Astrocyte (in vitro differentiated cells and primary cell): ENCODE measurements around the gene NELFB. TPM values are rescaled to one million over a fixed set of nuclear protein-coding genes. Genes with fewer than 3 reads are reported as not detected.

Source experiments
- DNase-seq: peaks from one replicate; pipeline ENCODE4 v3.0.0-alpha.2; 2010; ENCODE audit warnings: low read depth
- FAIRE-seq: peaks from 2 replicates; lab custom pipeline; 2011; peaks lifted over from hg19 to GRCh38; lab: Jason Lieb, UNC
- H2AFZ ChIP-seq: 2 replicates; pipeline ENCODE4 v1.6.0; 2012; ENCODE audit warnings: low read depth, low read length, inconsistent platforms
- H3K27ac ChIP-seq: 2 replicates; pipeline ENCODE4 v1.5.1; 2011; ENCODE audit warnings: low read depth, low read length, inconsistent platforms
- H3K27me3 ChIP-seq: 2 replicates; pipeline ENCODE4 v1.6.0; 2011; ENCODE audit warnings: low read length, inconsistent platforms; ENCODE audit not compliant: insufficient read depth
- H3K36me3 ChIP-seq: 2 replicates; pipeline ENCODE4 v1.5.1; 2011; ENCODE audit warnings: low read length, inconsistent platforms; ENCODE audit not compliant: insufficient read depth
- H3K4me1 ChIP-seq: 2 replicates; pipeline ENCODE4 v1.5.1; 2011; ENCODE audit warnings: low read length, inconsistent platforms; ENCODE audit not compliant: insufficient read depth
- H3K4me2 ChIP-seq: 2 replicates; pipeline ENCODE4 v1.6.0; 2012; ENCODE audit warnings: low read length, inconsistent platforms
- H3K4me3 ChIP-seq: 2 replicates; pipeline ENCODE4 v1.5.1; 2011; ENCODE audit warnings: low read depth, mild to moderate bottlenecking, low read length, inconsistent platforms; ENCODE audit not compliant: insufficient read depth
- H3K79me2 ChIP-seq: 2 replicates; pipeline ENCODE4 v1.6.0; 2012; ENCODE audit warnings: mild to moderate bottlenecking, low read length, inconsistent platforms; ENCODE audit not compliant: insufficient read depth
- H3K9ac ChIP-seq: 2 replicates; pipeline ENCODE4 v1.6.0; 2012; ENCODE audit warnings: mild to moderate bottlenecking, low read length, inconsistent platforms
- H3K9me3 ChIP-seq: 2 replicates; pipeline ENCODE4 v1.5.1; 2012; ENCODE audit warnings: low read depth, mild to moderate bottlenecking, low read length, inconsistent platforms; ENCODE audit not compliant: insufficient read depth
- H4K20me1 ChIP-seq: 2 replicates; pipeline ENCODE4 v1.6.0; 2012; ENCODE audit warnings: low read length, inconsistent platforms; ENCODE audit not compliant: insufficient read depth
- H3K27ac Mint-ChIP-seq: one replicate; pipeline ENCODE4 v1.8.0; 2021; ENCODE audit warnings: mild to moderate bottlenecking, mixed read lengths; ENCODE audit not compliant: unreplicated experiment
- H3K27me3 Mint-ChIP-seq: one replicate; pipeline ENCODE4 v1.8.0; 2021; ENCODE audit warnings: low read depth, mixed read lengths; ENCODE audit not compliant: unreplicated experiment
- H3K36me3 Mint-ChIP-seq: one replicate; pipeline ENCODE4 v1.8.0; 2021; ENCODE audit warnings: low read depth, mixed read lengths; ENCODE audit not compliant: unreplicated experiment
- H3K4me1 Mint-ChIP-seq: one replicate; pipeline ENCODE4 v1.8.0; 2021; ENCODE audit warnings: low read depth, mixed read lengths; ENCODE audit not compliant: unreplicated experiment
- H3K4me3 Mint-ChIP-seq: one replicate; pipeline ENCODE4 v1.8.0; 2021; ENCODE audit warnings: mild to moderate bottlenecking, moderate library complexity, mixed read lengths; ENCODE audit not compliant: unreplicated experiment
- H3K9me3 Mint-ChIP-seq: one replicate; pipeline ENCODE4 v1.8.0; 2021; ENCODE audit warnings: mild to moderate bottlenecking, mixed read lengths; ENCODE audit not compliant: unreplicated experiment
- EZH2 ChIP-seq: IDR thresholded peaks from 2 replicates; pipeline ENCODE4 v1.6.1; 2012; ENCODE audit warnings: mild to moderate bottlenecking, low read length, inconsistent platforms; ENCODE audit not compliant: insufficient read depth
- total RNA-seq: library from RNA; stranded (reverse); gene quantifications from 2 replicates; pipeline ENCODE4 v1.2.1, GENCODE V29; 2021
- TF ChIP-seq, protein P1 (sequence below): IDR thresholded peaks from 2 replicates; pipeline ENCODE4 v1.5.1; 2011; ENCODE audit warnings: low read depth, mild to moderate bottlenecking, inconsistent platforms, low read length, moderate library complexity; ENCODE audit not compliant: insufficient read depth

NELFB gene
- total RNA-seq, 1 donor from 2014 or later = 48.9 TPM

DNA sequence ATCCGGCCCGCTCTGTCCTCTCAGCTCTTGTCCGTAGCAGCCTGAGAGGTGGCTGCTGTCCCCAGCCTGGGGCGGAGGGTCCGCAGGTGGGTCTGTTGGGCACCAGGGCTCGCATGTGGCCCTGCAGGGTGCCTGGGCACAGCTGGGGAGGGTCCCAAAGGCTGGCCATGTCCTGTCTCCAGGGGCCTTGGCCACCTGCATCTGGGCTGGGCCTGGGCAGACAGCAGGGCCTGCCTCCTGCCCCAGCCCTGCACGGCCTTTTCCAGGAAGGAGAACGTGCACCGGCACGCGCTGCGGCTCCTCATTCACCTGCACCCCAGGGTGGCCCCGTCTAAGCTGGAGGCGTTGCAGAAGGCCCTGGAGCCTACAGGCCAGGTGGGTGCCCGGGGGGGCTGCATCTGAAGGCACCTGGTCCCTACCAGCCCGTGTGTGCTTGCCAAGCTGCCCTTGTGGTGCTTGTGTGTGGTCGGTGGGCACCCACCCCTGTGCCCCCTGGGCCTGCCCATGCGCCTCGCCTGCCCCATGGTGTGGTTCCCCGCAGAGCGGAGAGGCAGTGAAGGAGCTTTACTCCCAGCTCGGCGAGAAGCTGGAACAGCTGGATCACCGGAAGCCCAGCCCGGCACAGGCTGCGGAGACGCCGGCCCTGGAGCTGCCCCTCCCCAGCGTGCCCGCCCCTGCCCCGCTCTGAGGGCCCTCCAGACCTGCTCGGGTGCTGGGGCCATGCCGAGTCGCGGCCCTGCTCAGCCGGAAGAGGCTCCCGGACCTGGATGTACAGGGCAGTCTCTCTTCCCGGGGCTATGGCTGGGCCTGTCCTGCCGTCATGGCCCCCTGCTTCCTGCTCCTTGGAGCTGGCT is 17.3 kb downstream of the NELFB start:
- no peak overlapping the region for H3K4me2 ChIP-seq
- no peak overlapping the region for H2AFZ ChIP-seq
- DNase-seq = no peak
- peaks cover 17% of the 10 kb centered on the region for H3K4me1 ChIP-seq
- no peaks in the 10 kb centered on the region for H3K9me3 ChIP-seq
- H3K27ac ChIP-seq = no peak overlapping the region
- Mint-ChIP-seq H3K4me3 (no peak overlapping the region), H3K36me3 (peaks cover 15% of the 10 kb centered on the region), H3K9me3 (no peaks in the 10 kb centered on the region), H3K27ac (no peak overlapping the region), H3K27me3 (no peaks in the 10 kb centered on the region), H3K4me1 (peaks cover 6% of the 10 kb centered on the region)
- no peak overlapping the region for H3K9ac ChIP-seq
- FAIRE-seq = no peak
- H3K36me3 ChIP-seq = peaks cover 9% of the 10 kb centered on the region
- H3K4me3 ChIP-seq = no peak overlapping the region
- no peaks in the 10 kb centered on the region for H3K27me3 ChIP-seq
- H4K20me1 ChIP-seq = peaks cover 48% of the 10 kb centered on the region
- H3K79me2 ChIP-seq = peaks cover 7% of the 10 kb centered on the region
- TF ChIP-seq, protein P1, sequence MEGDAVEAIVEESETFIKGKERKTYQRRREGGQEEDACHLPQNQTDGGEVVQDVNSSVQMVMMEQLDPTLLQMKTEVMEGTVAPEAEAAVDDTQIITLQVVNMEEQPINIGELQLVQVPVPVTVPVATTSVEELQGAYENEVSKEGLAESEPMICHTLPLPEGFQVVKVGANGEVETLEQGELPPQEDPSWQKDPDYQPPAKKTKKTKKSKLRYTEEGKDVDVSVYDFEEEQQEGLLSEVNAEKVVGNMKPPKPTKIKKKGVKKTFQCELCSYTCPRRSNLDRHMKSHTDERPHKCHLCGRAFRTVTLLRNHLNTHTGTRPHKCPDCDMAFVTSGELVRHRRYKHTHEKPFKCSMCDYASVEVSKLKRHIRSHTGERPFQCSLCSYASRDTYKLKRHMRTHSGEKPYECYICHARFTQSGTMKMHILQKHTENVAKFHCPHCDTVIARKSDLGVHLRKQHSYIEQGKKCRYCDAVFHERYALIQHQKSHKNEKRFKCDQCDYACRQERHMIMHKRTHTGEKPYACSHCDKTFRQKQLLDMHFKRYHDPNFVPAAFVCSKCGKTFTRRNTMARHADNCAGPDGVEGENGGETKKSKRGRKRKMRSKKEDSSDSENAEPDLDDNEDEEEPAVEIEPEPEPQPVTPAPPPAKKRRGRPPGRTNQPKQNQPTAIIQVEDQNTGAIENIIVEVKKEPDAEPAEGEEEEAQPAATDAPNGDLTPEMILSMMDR = no peak
- no peak for TF ChIP-seq EZH2

DNA sequence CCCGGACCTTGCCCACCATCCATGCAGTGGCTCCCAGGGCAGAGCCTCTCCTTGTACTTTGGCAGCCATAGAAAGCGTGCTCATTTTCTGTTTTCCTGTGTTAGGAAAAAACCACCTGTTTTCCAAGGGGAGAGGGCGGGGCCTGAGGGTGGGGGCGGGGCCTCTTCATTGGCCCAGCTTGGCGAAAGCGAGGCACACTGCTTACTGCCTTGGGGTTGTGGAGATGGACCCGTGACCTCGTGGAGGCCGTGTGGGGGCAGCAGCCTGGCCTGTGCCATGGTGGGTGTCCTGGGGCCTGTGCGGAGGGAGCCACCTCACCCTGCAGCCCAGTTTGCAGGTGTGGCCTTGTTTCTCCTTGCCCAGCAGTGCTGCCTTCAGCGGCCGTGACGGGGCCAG is 18.0 kb downstream of the NELFB start:
- peaks cover 12% of the 10 kb centered on the region for H3K36me3 Mint-ChIP-seq
- Histone ChIP-seq H3K4me3 (no peak overlapping the region), H2AFZ (no peak overlapping the region), H4K20me1 (peaks cover 44% of the 10 kb centered on the region), H3K9ac (no peak overlapping the region), H3K4me2 (no peak overlapping the region), H3K36me3 (peaks cover 9% of the 10 kb centered on the region), H3K27me3 (no peaks in the 10 kb centered on the region), H3K4me1 (peaks cover 14% of the 10 kb centered on the region), H3K79me2 (peaks cover 10% of the 10 kb centered on the region), H3K27ac (no peak overlapping the region), H3K9me3 (no peaks in the 10 kb centered on the region)
- no peaks in the 10 kb centered on the region for H3K27me3 Mint-ChIP-seq
- no peak overlapping the region for H3K4me3 Mint-ChIP-seq
- no peaks in the 10 kb centered on the region for H3K9me3 Mint-ChIP-seq
- TF ChIP-seq EZH2 = no peak
- TF ChIP-seq, protein P1 = no peak
- peaks cover 6% of the 10 kb centered on the region for H3K4me1 Mint-ChIP-seq
- H3K27ac Mint-ChIP-seq = no peak overlapping the region
- DNase-seq = no peak
- no peak for FAIRE-seq

DNA sequence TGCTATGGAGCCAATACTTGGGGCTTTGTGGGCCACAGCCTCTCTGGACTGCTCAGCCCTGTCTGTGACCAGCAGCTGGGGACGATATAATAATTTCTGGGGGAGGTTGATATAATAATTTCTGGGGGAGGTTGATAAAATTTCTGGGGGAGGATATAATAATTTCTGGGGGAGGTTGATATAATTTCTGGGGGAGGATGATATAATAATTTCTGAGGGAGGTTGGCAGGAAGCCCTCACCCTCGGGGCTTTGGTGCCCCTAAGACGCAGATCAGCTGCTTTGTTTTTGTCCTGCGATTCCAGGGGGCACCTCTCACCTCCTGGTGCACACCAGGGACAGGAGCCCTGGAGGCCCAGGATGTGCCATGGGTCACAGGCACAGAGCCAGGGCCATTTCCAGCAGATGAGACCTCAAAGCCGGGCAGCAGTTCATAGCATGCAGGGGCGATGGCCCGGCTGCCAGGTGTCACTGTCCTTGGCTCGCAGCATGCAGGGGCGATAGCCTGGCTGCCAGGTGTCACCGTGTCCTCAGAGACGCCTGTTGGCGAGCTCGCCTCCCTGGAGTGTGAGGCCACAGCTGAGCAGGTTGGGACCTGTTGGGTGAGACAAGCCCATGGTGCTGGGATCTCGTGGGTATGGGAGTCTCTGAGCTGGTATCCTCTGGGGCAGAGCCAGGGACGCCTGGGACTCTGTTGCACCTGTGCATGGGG is 18.6 kb downstream of the NELFB start:
- Histone ChIP-seq H3K9me3 (no peaks in the 10 kb centered on the region), H3K27ac (no peak overlapping the region), H3K9ac (no peak overlapping the region), H3K27me3 (no peaks in the 10 kb centered on the region), H4K20me1 (peaks cover 41% of the 10 kb centered on the region), H2AFZ (no peak overlapping the region), H3K4me3 (no peak overlapping the region), H3K4me2 (no peak overlapping the region), H3K79me2 (peaks cover 15% of the 10 kb centered on the region), H3K36me3 (peaks cover 8% of the 10 kb centered on the region), H3K4me1 (peaks cover 14% of the 10 kb centered on the region)
- Mint-ChIP-seq H3K4me1 (peaks cover 4% of the 10 kb centered on the region), H3K27me3 (no peaks in the 10 kb centered on the region), H3K9me3 (no peaks in the 10 kb centered on the region), H3K4me3 (no peak overlapping the region), H3K36me3 (peaks cover 7% of the 10 kb centered on the region), H3K27ac (no peak overlapping the region)
- no peak for TF ChIP-seq EZH2
- TF ChIP-seq, protein P1 = no peak
- DNase-seq (no peak), FAIRE-seq (no peak)
